Hepatocyte (in vitro differentiated cells): ENCODE results near the gene PAIP2B.

Experiments used
- EZH2 ChIP-seq: fragments of 200-600 bp; sonication (generic); IDR thresholded peaks from 2 replicates; pipeline ENCODE4 v1.6.1; 2016; ENCODE audit warnings: antibody characterized with exemption, mild to moderate bottlenecking, borderline replicate concordance
- EZH2phosphoT487 ChIP-seq: fragments of 200-600 bp; sonication (generic); IDR thresholded peaks from one replicate; pipeline ENCODE4 v1.6.1; 2018; ENCODE audit warnings: antibody characterized with exemption, mild to moderate bottlenecking, low read depth, moderate library complexity; ENCODE audit not compliant: unreplicated experiment, severe bottlenecking
- TF ChIP-seq, protein P1 (sequence below): fragments of 200-600 bp; sonication (generic); IDR thresholded peaks from 2 replicates; pipeline ENCODE4 v1.5.1; 2016; ENCODE audit warnings: antibody characterized with exemption, mild to moderate bottlenecking; ENCODE audit not compliant: poor library complexity

GRCh38 chr2:71148506-71149063 lies 78.3 kb downstream of the PAIP2B start:
- TF ChIP-seq EZH2phosphoT487 = no peak
- no peak for TF ChIP-seq EZH2
- TF ChIP-seq, protein P1, sequence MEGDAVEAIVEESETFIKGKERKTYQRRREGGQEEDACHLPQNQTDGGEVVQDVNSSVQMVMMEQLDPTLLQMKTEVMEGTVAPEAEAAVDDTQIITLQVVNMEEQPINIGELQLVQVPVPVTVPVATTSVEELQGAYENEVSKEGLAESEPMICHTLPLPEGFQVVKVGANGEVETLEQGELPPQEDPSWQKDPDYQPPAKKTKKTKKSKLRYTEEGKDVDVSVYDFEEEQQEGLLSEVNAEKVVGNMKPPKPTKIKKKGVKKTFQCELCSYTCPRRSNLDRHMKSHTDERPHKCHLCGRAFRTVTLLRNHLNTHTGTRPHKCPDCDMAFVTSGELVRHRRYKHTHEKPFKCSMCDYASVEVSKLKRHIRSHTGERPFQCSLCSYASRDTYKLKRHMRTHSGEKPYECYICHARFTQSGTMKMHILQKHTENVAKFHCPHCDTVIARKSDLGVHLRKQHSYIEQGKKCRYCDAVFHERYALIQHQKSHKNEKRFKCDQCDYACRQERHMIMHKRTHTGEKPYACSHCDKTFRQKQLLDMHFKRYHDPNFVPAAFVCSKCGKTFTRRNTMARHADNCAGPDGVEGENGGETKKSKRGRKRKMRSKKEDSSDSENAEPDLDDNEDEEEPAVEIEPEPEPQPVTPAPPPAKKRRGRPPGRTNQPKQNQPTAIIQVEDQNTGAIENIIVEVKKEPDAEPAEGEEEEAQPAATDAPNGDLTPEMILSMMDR = no peak
